Measurements from ENCODE around the gene UXS1. TPM values are rescaled to one million over a fixed set of nuclear protein-coding genes. Genes with fewer than 3 reads are reported as not detected.

The UXS1 gene
- total RNA-seq, 1 donor from 2014 or later = 38.0 TPM

GRCh38 chr2:106201661-106202060 lies 7.6 kb upstream of the UXS1 start:
- Histone ChIP-seq H3K36me3 (no peaks in the 10 kb centered on the region), H3K27me3 (no peaks in the 10 kb centered on the region), H2AFZ (replicated peaks) (no peak overlapping the region), H3K4me1 (no peaks in the 10 kb centered on the region), H3F3A (ENCODE audit: low read depth) (no peaks in the 10 kb centered on the region), H3K79me2 (ENCODE audit: low read depth) (no peaks in the 10 kb centered on the region), H3K27ac (no peak overlapping the region), H3K4me2 (no peak overlapping the region), H4K20me1 (ENCODE audit: low read depth) (no peaks in the 10 kb centered on the region), H3K9me3 (ENCODE audit: low read depth) (no peaks in the 10 kb centered on the region), H3K4me3 (no peak overlapping the region), H3K9ac (no peak overlapping the region)
- no peak overlapping the region for H3K27ac Mint-ChIP-seq
- peaks cover 4% of the 10 kb centered on the region for H3K27me3 Mint-ChIP-seq (ENCODE audit: insufficient read depth, low read depth)
- no peak for TF ChIP-seq EZH2phosphoT487 (IDR thresholded peaks at IDR 0.05)
- no peak for TF ChIP-seq EZH2 (IDR thresholded peaks at IDR 0.05)
- no peak for TF ChIP-seq CTCF (IDR thresholded peaks at IDR 0.05)
- H3K9me3 Mint-ChIP-seq = peaks cover 2% of the 10 kb centered on the region
- DNase-seq (ENCODE audit: low spot score) = no peak
- no peaks in the 10 kb centered on the region for H3K36me3 Mint-ChIP-seq
- peaks cover 4% of the 10 kb centered on the region for H3K4me1 Mint-ChIP-seq
- H3K4me3 Mint-ChIP-seq = no peak overlapping the region

GRCh38 chr2:106197878-106198277 lies 3.8 kb upstream of the UXS1 start:
- Mint-ChIP-seq H3K4me3 (no peak overlapping the region), H3K36me3 (no peaks in the 10 kb centered on the region), H3K4me1 (peaks cover 14% of the 10 kb centered on the region), H3K9me3 (peaks cover 2% of the 10 kb centered on the region), H3K27ac (no peak overlapping the region), H3K27me3 (ENCODE audit: insufficient read depth, low read depth) (peaks cover 4% of the 10 kb centered on the region)
- H3K36me3 ChIP-seq = no peaks in the 10 kb centered on the region
- peaks cover 6% of the 10 kb centered on the region for H4K20me1 ChIP-seq (ENCODE audit: low read depth)
- TF ChIP-seq EZH2phosphoT487 (IDR thresholded peaks at IDR 0.05) = no peak
- TF ChIP-seq CTCF (IDR thresholded peaks at IDR 0.05) = no peak
- no peak for TF ChIP-seq EZH2 (IDR thresholded peaks at IDR 0.05)
- H3K4me1 ChIP-seq = peaks cover 9% of the 10 kb centered on the region
- H2AFZ ChIP-seq (replicated peaks) = no peak overlapping the region
- H3K27me3 ChIP-seq = peaks cover 4% of the 10 kb centered on the region
- no peak for DNase-seq (ENCODE audit: low spot score)
- peaks cover 11% of the 10 kb centered on the region for H3K79me2 ChIP-seq (ENCODE audit: low read depth)
- H3K9ac ChIP-seq = no peak overlapping the region
- H3K4me3 ChIP-seq = no peak overlapping the region
- no peak overlapping the region for H3K27ac ChIP-seq
- H3F3A ChIP-seq (ENCODE audit: low read depth) = no peaks in the 10 kb centered on the region
- no peak overlapping the region for H3K4me2 ChIP-seq
- no peaks in the 10 kb centered on the region for H3K9me3 ChIP-seq (ENCODE audit: low read depth)

- DNase-seq (ENCODE audit: low spot score) = no peak
- Histone ChIP-seq H2AFZ (replicated peaks) (no peak overlapping the region), H3K9me3 (ENCODE audit: low read depth) (no peaks in the 10 kb centered on the region), H3K79me2 (ENCODE audit: low read depth) (peaks cover 30% of the 10 kb centered on the region), H3K36me3 (no peaks in the 10 kb centered on the region), H3K27me3 (peaks cover 4% of the 10 kb centered on the region), H3K4me3 (no peak overlapping the region), H3K4me1 (peaks cover 11% of the 10 kb centered on the region), H3K27ac (no peak overlapping the region), H3K4me2 (no peak overlapping the region), H3F3A (ENCODE audit: low read depth) (no peaks in the 10 kb centered on the region), H4K20me1 (ENCODE audit: low read depth) (peaks cover 22% of the 10 kb centered on the region), H3K9ac (no peak overlapping the region)
- H3K36me3 Mint-ChIP-seq = no peaks in the 10 kb centered on the region
- H3K9me3 Mint-ChIP-seq = peaks cover 2% of the 10 kb centered on the region
- TF ChIP-seq CTCF (IDR thresholded peaks at IDR 0.05) = no peak
- H3K4me3 Mint-ChIP-seq = no peak overlapping the region
- peaks cover 29% of the 10 kb centered on the region for H3K4me1 Mint-ChIP-seq
- H3K27me3 Mint-ChIP-seq (ENCODE audit: insufficient read depth, low read depth) = peaks cover 4% of the 10 kb centered on the region
- no peak overlapping the region for H3K27ac Mint-ChIP-seq
Observed at GRCh38 chr2:106195981-106196380, 1.9 kb upstream of the UXS1 start.

Data from neural progenitor cell (in vitro differentiated cells).